Type B pancreatic cell (in vitro differentiated cells): ENCODE measurements around the gene CDKAL1. TPM values are rescaled to one million over a fixed set of nuclear protein-coding genes. Genes with fewer than 3 reads are reported as not detected.

Experiments used
- DNase-seq: peaks from one replicate; pipeline ENCODE4 v3.0.0; 2021; ENCODE audit warnings: mixed read lengths; ENCODE audit not compliant: unreplicated experiment; ENCODE audit errors: extremely low spot score
- H3K27ac Mint-ChIP-seq: 2 replicates; pipeline ENCODE4 v1.8.0; 2021; ENCODE audit warnings: mild to moderate bottlenecking, mixed read lengths
- H3K27me3 Mint-ChIP-seq: 2 replicates; pipeline ENCODE4 v1.8.0; 2021; ENCODE audit warnings: mixed read lengths
- H3K36me3 Mint-ChIP-seq: 2 replicates; pipeline ENCODE4 v1.8.0; 2021; ENCODE audit warnings: mixed read lengths
- H3K4me1 Mint-ChIP-seq: one replicate; pipeline ENCODE4 v1.8.0; 2021; ENCODE audit warnings: mixed read lengths; ENCODE audit not compliant: unreplicated experiment
- H3K4me3 Mint-ChIP-seq: 2 replicates; pipeline ENCODE4 v1.8.0; 2021; ENCODE audit warnings: mild to moderate bottlenecking, mixed read lengths
- H3K9me3 Mint-ChIP-seq: 2 replicates; pipeline ENCODE4 v1.8.0; 2021; ENCODE audit warnings: mixed read lengths
- CTCF ChIP-seq: fragments of 200-600 bp; sonication (generic); conservative IDR thresholded peaks from 2 replicates; pipeline ENCODE4 v1.5.0; 2021; ENCODE audit warnings: antibody characterized with exemption, mild to moderate bottlenecking
- total RNA-seq: library from RNA; stranded (reverse); gene quantifications from 2 replicates; pipeline ENCODE4 v1.2.1, GENCODE V29; 2021; ENCODE audit warnings: low replicate concordance

Gene CDKAL1
- total RNA-seq, 1 donor from 2014 or later, result 21.0 TPM

GRCh38 chr6:20770773-20771172 is 236.5 kb downstream of the CDKAL1 start:
- Mint-ChIP-seq H3K9me3 (no peaks in the 10 kb centered on the region), H3K4me1 (peaks cover 20% of the 10 kb centered on the region), H3K27ac (no peak overlapping the region), H3K36me3 (peaks cover 9% of the 10 kb centered on the region), H3K27me3 (no peaks in the 10 kb centered on the region), H3K4me3 (no peak overlapping the region)
- TF ChIP-seq CTCF, result no peak
- no peak for DNase-seq

GRCh38 chr6:20771409-20771808 is 237.2 kb downstream of the CDKAL1 start:
- no peak overlapping the region for H3K27ac Mint-ChIP-seq
- no peaks in the 10 kb centered on the region for H3K9me3 Mint-ChIP-seq
- no peak for TF ChIP-seq CTCF
- DNase-seq, result no peak
- peaks cover 9% of the 10 kb centered on the region for H3K36me3 Mint-ChIP-seq
- no peaks in the 10 kb centered on the region for H3K27me3 Mint-ChIP-seq
- H3K4me1 Mint-ChIP-seq, result peaks cover 20% of the 10 kb centered on the region
- H3K4me3 Mint-ChIP-seq, result no peak overlapping the region

GRCh38 chr6:20773822-20774221 is 239.6 kb downstream of the CDKAL1 start:
- DNase-seq, result no peak
- no peaks in the 10 kb centered on the region for H3K9me3 Mint-ChIP-seq
- H3K27me3 Mint-ChIP-seq, result no peaks in the 10 kb centered on the region
- H3K4me3 Mint-ChIP-seq, result no peak overlapping the region
- TF ChIP-seq CTCF, result no peak
- peaks cover 9% of the 10 kb centered on the region for H3K36me3 Mint-ChIP-seq
- no peak overlapping the region for H3K27ac Mint-ChIP-seq
- peaks cover 23% of the 10 kb centered on the region for H3K4me1 Mint-ChIP-seq

GRCh38 chr6:20775981-20776380 is 241.7 kb downstream of the CDKAL1 start:
- Mint-ChIP-seq H3K36me3 (peaks cover 6% of the 10 kb centered on the region), H3K9me3 (no peaks in the 10 kb centered on the region), H3K4me1 (peaks cover 12% of the 10 kb centered on the region), H3K27me3 (no peaks in the 10 kb centered on the region), H3K27ac (no peak overlapping the region), H3K4me3 (no peak overlapping the region)
- no peak for DNase-seq
- TF ChIP-seq CTCF, result no peak

GRCh38 chr6:20777801-20778200 is 243.5 kb downstream of the CDKAL1 start:
- Mint-ChIP-seq H3K27ac (no peak overlapping the region), H3K27me3 (no peaks in the 10 kb centered on the region), H3K36me3 (peaks cover 11% of the 10 kb centered on the region), H3K4me1 (peaks cover 3% of the 10 kb centered on the region), H3K9me3 (no peaks in the 10 kb centered on the region), H3K4me3 (no peak overlapping the region)
- TF ChIP-seq CTCF, result no peak
- DNase-seq, result no peak

GRCh38 chr6:20778459-20778858 is 244.2 kb downstream of the CDKAL1 start:
- no peak for TF ChIP-seq CTCF
- Mint-ChIP-seq H3K4me1 (peaks cover 3% of the 10 kb centered on the region), H3K36me3 (peaks cover 15% of the 10 kb centered on the region), H3K27me3 (no peaks in the 10 kb centered on the region), H3K4me3 (no peak overlapping the region), H3K9me3 (no peaks in the 10 kb centered on the region), H3K27ac (no peak overlapping the region)
- no peak for DNase-seq
